Measurements from ENCODE around the gene S100A7A.

S100A7A gene

DNA sequence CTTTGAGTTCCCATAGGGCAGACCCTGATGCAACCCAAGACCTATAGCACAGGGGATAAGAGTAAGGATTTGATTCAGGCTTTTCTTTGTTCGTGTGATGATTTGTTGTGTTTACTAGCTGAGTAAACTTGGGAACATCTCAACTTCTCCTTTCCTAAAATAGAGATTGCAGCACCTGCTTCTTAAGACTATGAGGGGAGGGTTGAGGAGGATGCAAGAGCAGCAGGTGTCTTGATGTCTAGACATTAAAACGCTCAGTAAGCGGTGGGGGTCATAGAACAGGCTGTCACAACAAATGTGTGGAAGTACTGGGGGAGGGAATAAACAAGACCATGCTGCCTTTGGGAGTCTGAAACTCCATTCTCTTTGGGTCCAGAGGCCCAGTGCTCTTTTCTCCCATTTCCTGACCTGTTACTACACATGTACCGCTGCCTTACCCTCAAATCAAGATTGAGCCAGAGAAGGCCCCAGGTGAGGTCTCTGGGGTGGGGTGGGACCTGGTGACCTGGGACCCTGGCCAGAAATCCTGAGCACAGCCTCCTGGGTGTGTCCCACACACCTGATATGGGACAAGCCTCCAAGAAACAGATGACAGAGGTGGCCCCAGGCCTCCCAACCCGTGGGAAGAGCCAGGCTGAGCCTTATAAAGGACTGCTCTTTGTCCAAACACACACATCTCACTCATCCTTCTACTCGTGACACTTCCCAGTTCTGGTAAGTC, at the start of gene S100A7A:
S100A7A (plus strand) TSS at position 671 of the 721 bp plus-strand sequence. CDS start 1,563 bp downstream, outside the sequence.
- DNase-seq = no peak

GRCh38 chr1:153367090-153367489, 49.2 kb upstream of the S100A7A start:
- DNase-seq = no peak

DNA sequence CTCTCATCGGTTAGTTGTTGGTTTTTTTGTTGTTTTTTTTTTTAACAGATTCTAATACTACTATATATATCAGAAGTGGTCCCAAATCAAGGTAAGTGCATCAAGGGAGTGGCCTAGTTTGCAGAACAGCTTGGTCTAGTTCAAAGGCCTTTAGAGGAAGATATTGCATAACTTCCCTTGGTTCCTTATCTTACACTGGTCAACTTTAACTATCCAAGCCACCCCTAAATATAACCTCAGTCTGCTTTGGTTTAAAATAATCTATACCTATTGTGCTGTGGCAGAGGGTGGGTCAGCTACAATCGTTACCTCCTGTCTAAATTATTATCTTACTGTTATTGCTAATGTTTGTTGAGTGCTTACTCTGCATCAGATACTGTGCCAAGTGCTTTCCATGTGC, 47.8 kb upstream of the S100A7A start:
- no peak for DNase-seq

DNA sequence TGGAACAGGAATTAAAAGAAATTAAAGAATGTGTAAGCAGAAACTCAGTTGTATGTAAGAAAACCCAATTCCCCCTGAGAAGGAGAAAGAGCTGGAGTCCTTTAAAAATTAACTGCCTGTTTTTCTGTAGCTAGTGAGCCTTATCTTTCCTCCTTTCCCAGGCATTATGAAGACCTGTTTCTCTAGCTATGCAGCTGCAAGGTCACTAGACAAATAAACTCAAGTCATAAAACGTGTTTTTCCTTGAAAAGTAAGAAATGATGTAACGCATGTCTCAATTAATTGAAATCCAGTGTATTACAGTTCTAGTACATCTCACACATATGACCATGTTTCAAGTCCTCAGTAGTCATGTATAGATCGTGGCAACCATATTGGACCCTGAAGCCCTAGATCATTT, 46.2 kb upstream of the S100A7A start:
- DNase-seq = no peak

DNA sequence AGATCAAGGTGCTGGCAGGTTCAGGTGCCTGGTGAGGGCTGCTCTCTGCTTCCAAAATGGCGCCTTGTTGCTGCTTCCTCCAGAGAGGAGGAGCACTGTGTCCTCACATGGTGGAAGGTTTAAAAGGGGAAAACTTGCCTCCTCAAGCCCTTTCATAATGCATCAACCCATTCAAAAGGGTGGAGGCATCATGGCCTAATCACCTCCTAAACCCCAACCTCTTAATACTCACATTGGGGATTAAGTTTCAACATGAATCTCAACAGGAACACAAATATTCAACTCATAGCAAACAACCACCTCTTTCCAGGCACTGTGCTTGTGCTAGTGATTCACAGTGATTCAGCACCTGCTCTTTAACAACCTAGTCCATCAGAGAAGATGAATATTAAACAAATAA, 45.1 kb upstream of the S100A7A start:
- no peak for DNase-seq

DNA sequence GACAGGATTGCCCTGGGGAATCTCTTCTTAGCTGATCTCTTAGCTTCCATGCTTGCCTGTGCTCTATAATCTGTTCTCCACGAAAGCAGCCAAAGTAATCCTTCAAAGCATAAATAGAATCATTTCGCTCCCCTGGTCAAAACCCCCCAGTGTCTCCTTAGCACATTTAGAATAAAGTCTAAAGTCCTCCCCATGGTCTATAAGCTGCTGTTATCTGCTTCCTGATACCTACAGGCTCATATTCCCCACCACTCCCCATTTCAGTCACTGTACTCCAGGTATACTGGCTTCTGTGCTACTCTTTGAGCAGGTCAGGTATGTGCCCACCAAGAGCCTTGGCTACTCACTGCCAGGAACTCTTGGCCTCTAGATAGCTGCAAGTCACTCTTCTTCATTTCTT, 43.7 kb upstream of the S100A7A start:
- DNase-seq = no peak

DNA sequence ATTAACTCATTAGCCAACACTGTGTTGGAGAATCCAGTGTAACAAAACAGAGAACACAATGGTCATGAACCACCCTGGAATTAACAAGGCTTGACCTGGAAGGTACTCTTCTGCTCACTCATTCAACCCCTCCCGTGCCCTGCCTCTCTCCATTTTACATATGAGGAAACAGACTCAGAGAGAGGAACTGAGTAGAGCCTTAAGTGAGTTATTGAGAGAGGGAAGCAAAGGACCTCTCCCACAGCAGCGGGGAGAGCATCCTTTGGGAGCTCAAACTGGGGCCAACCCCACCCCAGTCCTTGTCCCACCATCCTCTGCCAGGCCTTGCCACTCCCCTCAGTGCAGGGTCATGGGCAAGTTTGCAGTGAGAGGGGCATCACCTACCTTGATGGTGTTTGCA, 42.2 kb upstream of the S100A7A start:
- DNase-seq = no peak

DNA sequence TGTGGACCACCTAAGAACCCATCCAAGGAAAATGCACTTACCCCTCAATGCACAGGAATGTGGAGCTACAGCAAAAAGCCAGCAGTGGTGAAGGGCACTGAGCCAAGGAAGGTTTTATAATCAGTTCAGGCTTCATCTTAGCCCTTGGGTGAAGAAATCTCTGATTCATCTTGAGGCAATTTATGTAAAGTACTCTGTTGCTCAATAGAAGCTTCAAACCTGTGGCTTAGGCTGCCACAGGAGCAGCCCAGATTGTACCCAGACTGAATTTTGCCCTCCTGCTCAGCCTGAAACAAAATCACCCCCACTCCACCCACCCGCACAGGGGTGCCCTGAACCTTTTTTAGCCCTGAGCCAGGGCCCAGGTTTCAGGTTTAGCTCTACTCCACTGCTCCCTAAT, 40.8 kb upstream of the S100A7A start, which contains the start of gene S100A12:
S100A12 (minus strand) TSS at position 111 of the 400 bp plus-strand sequence. CDS start 1,029 bp downstream, outside the sequence.
- no peak for DNase-seq

DNA sequence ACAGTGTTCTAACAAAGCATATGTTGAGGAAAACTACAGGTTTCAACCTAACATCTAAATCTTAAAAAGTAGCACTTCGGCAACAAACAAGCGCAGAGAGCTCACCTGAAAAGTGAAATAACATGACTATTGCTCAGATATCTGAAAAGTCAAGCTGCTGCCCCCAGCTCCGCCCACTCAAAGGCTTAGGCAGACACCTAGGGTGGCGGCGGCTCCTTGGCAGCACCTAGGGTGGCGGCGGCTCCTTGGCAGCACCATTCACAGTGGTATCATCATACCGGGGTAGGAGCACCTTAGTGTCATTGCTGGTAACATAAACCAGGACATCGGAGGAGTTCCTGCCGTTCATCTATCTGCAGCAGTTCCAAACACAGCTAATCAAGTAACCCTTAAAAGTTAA, 36.7 kb upstream of the S100A7A start:
- DNase-seq = no peak

- no peak for DNase-seq
Measured at GRCh38 chr1:153380711-153381110, 35.6 kb upstream of the S100A7A start.

- no peak for DNase-seq
Measured at GRCh38 chr1:153384958-153385580, 31.3 kb upstream of the S100A7A start.

- DNase-seq = no peak
Measured at GRCh38 chr1:153386500-153386901, 29.8 kb upstream of the S100A7A start.

DNA sequence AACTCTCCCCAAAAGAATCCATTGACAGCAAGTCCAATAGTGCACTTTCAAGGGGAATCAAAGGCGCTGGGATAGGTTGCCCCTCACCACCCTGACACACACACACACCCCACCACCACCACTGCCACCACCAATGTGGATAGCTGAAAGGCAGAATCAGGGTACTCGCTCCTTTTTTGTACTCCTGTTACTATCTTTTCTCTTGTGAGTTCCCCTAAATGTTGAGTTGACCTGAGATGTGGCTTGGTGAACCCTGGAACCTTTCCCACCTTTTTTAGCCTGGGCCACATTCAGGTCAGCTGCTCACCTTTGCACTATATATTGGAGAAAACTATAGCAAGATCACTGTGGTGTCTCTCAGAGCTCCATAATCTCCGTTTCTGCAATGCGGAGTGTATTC, 29.3 kb upstream of the S100A7A start:
- DNase-seq = no peak

- DNase-seq = no peak
Measured at GRCh38 chr1:153387785-153388184, 28.5 kb upstream of the S100A7A start.

- DNase-seq = no peak
Measured at GRCh38 chr1:153389401-153389800, 26.9 kb upstream of the S100A7A start.

GRCh38 chr1:153389973-153390879, 26.1 kb upstream of the S100A7A start:
- DNase-seq = no peak

DNA sequence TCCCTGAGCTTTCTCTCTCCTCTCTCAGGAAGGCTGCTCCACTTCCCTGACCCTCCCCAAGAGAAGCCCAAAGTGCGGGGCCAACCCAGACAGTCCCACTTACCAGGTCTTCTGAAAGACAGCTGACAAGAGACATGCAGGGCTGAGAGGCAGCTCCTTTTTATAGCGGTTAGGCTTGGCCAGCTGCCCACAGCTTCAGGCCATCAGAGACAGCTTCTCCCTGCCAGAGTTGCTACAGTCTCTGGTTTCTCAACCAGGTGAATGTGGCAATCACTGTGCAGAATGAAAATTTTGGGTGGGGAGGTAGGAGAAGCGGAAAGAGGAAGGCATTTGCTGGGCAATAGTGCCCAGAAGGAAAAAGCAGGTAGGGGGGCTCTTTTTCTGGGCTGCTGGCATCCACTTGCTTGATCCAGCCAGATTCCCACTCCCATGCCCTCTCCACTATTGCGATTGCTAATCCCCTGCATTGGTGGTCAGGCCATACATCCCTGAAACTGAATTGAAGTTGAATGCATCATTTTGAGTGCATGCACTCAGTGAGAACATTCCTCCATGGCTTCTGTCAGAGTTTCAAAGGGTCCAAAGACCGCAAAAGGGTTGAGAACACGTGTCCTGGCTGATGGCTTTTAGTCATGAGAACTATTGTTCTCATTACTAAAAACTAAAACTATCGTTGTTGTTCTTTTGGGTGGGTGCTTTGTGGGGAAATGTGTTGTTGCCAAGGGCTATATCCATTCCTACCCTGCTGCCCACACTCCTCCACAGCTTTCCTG, 25.2 kb upstream of the S100A7A start, which contains the start of gene S100A8:
S100A8 (minus strand) TSS at position 136 of the 773 bp plus-strand sequence. CDS start 538 bp downstream, outside the sequence.
- DNase-seq = no peak

GRCh38 chr1:153392258-153392657, 24.1 kb upstream of the S100A7A start:
- no peak for DNase-seq

- DNase-seq = no peak
Measured at GRCh38 chr1:153392822-153393221, 23.5 kb upstream of the S100A7A start.

DNA sequence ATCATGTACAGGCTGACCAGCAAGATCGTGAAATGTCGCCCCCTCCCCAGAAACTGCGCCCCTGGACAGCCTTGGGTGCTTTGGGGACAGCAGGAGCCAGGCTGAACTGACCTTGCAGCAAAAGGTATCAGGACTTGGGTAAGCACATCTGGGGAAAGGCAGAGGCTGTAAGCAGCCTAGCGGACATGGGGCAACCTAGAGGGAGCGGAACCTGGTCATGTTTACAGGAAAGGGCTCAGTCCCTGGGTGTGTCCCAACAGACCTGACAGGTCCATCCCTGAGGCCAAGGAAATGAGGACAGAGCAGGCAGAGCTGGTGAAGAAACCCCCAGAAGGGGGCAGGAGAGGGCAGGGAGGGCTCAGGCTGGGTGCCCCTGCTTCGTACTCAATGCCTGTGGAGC, 22.4 kb upstream of the S100A7A start:
- no peak for DNase-seq

DNA sequence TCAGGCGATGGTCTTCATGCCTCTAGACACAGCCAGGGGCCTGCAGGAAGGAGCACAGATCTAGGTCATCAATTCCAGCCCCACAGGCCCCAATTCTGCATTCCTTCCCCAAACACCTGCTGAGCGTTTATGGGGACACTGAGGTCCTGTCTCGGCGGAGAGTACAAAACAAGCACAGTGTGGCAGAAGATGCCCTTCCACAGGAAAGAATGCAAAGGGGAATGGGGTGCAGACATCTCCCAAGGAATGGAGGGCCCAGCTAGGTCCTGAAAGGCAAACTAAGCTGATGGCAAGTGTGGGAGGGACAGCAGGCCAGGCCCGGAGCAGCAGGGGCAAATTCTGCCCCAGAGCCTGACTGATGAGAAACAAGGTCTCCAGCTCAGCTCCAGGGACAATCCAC, 21.9 kb upstream of the S100A7A start:
- DNase-seq = no peak

- no peak for DNase-seq
Measured at GRCh38 chr1:153395136-153395685, 21.1 kb upstream of the S100A7A start.
